Measurements from ENCODE around the gene GPR141.

GPR141 gene

DNA sequence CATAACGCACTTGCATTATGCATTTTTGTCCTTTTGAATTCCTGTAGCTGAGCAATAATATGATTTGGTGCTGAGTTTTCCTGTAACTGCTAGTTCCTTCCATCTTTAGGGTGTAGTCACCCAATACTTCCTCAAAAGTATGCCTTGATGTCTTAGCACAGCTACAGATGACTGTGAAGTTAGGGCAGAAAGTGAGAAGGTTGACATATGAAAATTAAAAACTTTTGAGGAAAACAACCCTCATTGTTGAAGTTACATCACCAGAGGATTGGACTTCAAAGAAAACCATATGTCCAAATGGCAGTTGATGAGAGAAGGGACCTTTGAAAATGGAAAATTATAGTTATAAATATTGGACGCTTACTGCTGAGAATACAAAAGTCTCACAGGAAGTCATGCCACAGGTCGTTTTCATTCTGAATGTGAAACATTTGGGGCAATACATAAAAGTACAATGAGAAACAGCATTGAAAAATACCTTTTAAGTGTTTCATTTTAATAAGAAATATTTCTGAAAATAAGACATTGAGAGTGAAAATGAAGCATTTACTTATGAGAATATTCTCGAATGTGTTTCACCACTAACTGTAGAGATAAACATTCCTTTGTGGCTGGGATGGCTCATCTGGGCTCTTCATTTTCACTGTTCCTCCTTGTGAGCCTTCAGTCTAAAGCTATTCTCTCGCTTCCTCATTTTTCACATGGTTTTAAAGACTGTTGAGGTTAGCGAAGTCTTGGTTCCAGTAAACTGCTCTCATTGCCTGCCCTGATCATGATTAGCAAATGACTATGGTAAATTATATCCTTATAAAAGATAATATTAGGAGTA lies 103.4 kb downstream of the GPR141 start:
- no peak for DNase-seq

Data from fibroblast of skin of right biceps (primary cell).